Esophagus muscularis mucosa (tissue), 4 donors: ENCODE data around the gene ADAMTSL1.

Experiments
- EP300 ChIP-seq: sonication (generic); formaldehyde crosslinking; IDR thresholded peaks from one replicate; pipeline ENCODE4 v1.6.1; 2017; ENCODE audit warnings: antibody characterized with exemption
- POLR2A ChIP-seq: fragments of 450-650 bp; IDR thresholded peaks from one replicate; pipeline ENCODE4 v1.6.1; 2017; ENCODE audit warnings: antibody characterized with exemption, moderate library complexity, mild to moderate bottlenecking, low read depth
- POLR2AphosphoS5 ChIP-seq, 2 donors: sonication (generic); formaldehyde crosslinking; IDR thresholded peaks; one replicate each; pipeline ENCODE4 v1.6.1; 2017; ENCODE audit warnings: antibody characterized with exemption in 2 of 2
- TF ChIP-seq, protein P1 (sequence below), 3 experiments: fragments of 200-600 bp in 2 of 3; fragments of 450-650 bp in 1 of 3; sonication (generic) in 2 of 3; IDR thresholded peaks; one replicate each; pipeline ENCODE4 v1.5.1; 2017 to 2019; ENCODE audit warnings: antibody characterized with exemption in 3 of 3, mild to moderate bottlenecking in 2 of 3, moderate library complexity in 1 of 3

DNA sequence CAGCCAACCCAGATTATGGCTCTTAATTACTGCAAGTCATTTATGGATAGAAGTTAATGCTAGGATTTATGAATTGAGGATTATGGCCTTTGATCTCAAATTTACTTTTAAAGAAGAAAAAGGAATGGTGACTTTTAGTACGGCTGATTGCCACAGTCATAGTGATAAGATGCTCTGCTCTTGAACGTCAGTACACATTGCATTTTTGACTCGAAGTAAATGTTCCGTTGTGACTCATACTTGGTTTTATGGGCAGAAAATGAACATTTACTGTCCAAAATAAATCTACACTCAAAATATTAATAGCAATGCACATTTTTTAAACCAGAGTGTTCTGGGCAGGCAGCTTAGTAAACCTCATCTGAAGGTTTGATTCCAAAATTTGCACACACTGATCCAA lies 830 bp downstream of the ADAMTSL1 start:
- TF ChIP-seq, protein P1, sequence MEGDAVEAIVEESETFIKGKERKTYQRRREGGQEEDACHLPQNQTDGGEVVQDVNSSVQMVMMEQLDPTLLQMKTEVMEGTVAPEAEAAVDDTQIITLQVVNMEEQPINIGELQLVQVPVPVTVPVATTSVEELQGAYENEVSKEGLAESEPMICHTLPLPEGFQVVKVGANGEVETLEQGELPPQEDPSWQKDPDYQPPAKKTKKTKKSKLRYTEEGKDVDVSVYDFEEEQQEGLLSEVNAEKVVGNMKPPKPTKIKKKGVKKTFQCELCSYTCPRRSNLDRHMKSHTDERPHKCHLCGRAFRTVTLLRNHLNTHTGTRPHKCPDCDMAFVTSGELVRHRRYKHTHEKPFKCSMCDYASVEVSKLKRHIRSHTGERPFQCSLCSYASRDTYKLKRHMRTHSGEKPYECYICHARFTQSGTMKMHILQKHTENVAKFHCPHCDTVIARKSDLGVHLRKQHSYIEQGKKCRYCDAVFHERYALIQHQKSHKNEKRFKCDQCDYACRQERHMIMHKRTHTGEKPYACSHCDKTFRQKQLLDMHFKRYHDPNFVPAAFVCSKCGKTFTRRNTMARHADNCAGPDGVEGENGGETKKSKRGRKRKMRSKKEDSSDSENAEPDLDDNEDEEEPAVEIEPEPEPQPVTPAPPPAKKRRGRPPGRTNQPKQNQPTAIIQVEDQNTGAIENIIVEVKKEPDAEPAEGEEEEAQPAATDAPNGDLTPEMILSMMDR (IDR thresholded peaks at IDR 0.05) = no peak
- TF ChIP-seq EP300 = no peak
- no peak for TF ChIP-seq POLR2AphosphoS5 (IDR thresholded peaks at IDR 0.05)
- no peak for TF ChIP-seq POLR2A
